GM18507 (cell line): ENCODE data around the gene SEPTIN6.
A peak's percentile ranks its signal among the peaks of the same experiment; 100 is the strongest.
"Not testable (repeated sequence)": the region's sequence is repeated elsewhere in the genome, so short reads cannot be mapped to it uniquely, and the experiment has no call there.

Source experiments
- DNase-seq: peaks from one replicate; pipeline ENCODE4 v3.0.0; 2011; ENCODE audit warnings: low read depth; ENCODE audit not compliant: insufficient read length; ENCODE audit errors: extremely low spot score
- FAIRE-seq: peaks from 2 replicates; lab custom pipeline; 2011; peaks lifted over from hg19 to GRCh38; lab: Jason Lieb, UNC

Gene SEPTIN6

GRCh38 chrX:119664877-119665276, 28.1 kb downstream of the SEPTIN6 start:
- DNase-seq: not testable (repeated sequence)
- peak; percentile 76 for FAIRE-seq

GRCh38 chrX:119661486-119661885, 31.5 kb downstream of the SEPTIN6 start:
- peak; percentile 79 for FAIRE-seq
- no peak for DNase-seq

GRCh38 chrX:119659522-119659921, 33.4 kb downstream of the SEPTIN6 start:
- FAIRE-seq (no peak), DNase-seq (no peak)

- DNase-seq (no peak), FAIRE-seq (no peak)
Observed at GRCh38 chrX:119655125-119655524, 37.8 kb downstream of the SEPTIN6 start.

- DNase-seq: no peak
- FAIRE-seq: no peak
Observed at GRCh38 chrX:119654112-119654531, 38.8 kb downstream of the SEPTIN6 start.

GRCh38 chrX:119648421-119648775, 44.6 kb downstream of the SEPTIN6 start:
- FAIRE-seq (no peak), DNase-seq (no peak)

- FAIRE-seq: peak; percentile 100
- DNase-seq: peak; percentile 42
Observed at GRCh38 chrX:119647552-119648420, 45.2 kb downstream of the SEPTIN6 start.

GRCh38 chrX:119647089-119647488, 45.9 kb downstream of the SEPTIN6 start:
- no peak for FAIRE-seq
- no peak for DNase-seq

GRCh38 chrX:119646515-119646914, 46.5 kb downstream of the SEPTIN6 start:
- FAIRE-seq (peak; percentile 95), DNase-seq (no peak)

GRCh38 chrX:119643696-119644095, 49.3 kb downstream of the SEPTIN6 start:
- no peak for DNase-seq

More at GRCh38 chrX:119643696-119644095, 49.3 kb downstream of the SEPTIN6 start:
- FAIRE-seq: no peak
